ENCODE data around the gene ARG2.
"Not testable (repeated sequence)": the region's sequence is repeated elsewhere in the genome, so short reads cannot be mapped to it uniquely, and the experiment has no call there.

ARG2 gene

DNA sequence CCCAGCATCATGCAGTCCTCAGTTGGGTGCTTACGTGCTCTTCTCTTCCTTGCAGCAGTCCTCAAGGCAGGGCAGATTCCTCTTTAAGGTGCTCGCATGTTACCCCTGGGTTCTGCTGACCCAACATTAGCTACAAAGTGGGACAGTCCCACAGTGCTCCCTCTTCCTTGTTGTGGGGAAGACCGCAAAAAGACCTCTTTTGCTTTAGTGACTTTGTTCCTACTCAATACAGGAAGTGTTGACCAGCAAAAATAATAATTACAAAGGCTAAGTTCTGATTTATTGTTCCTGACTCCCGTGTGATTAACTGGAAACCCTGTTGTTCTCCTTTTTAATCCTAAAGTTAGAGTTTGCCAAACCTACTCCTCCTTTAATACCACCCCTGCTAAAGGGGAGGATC, 33.4 kb upstream of the ARG2 start:
- DNase-seq: no peak

DNA sequence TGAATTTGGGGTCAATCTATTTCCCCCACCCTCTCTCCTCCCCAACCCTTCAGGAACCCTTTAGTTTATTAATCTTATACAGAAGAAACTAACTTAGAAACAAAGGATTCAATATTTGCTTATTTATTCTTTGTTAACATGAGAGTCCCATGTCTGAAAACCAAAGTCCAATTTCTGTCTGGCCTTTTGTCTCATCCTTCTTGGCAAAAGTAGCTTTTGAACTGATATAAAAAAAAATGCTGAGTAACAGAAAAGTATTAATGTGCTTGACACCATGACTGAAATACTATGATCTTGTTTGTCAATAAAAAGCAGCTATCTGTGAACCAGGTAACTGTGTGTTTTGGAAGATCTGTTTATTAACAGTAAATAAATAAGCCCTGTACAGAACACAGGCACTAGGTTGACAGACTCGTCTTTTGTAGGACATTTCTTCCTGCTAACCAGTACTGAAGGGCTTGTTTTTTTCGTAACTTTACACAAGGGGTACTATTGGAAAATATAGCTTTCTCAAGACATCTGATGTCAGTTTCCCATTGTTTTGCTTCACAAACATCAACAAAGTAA, 30.4 kb upstream of the ARG2 start:
- no peak for DNase-seq

DNA sequence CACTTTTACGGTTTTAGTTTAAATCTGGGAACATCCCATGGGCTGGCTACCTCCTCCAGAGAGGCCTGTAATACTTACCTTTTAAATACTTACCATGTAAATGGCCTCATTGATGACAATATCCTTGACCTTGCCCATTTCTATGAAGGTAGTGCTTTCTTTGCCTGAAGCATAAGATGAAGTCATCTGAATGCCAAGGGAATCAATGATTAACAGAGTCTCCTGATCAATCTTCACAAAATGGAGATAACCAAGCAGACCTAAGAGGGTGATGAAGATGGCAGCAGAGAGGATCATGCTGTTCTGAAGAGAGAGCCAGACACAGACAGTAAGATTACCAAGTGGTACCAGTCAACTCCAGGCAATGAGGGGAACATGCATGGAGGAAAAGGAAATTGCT, 26.1 kb upstream of the ARG2 start:
- DNase-seq: not testable (repeated sequence)

DNA sequence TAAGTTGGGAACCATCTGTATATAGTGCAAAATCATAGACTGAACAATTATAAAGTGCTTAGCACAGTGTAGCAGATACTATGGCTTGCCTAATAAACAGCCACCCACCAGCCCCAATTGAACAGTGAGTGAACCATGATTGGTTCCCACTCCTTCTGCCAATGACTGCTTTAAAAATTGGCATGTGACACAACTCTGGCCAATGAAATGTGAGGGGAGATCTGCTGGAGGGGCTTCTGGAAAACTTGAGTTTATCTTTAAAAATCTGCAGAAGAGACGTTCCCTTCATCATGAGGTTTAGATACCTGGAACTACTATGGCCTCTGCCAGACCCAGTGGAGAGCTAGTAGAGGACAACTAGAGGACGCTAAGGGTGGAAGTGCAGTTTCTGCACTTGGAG, 24.3 kb upstream of the ARG2 start:
- DNase-seq: no peak

DNA sequence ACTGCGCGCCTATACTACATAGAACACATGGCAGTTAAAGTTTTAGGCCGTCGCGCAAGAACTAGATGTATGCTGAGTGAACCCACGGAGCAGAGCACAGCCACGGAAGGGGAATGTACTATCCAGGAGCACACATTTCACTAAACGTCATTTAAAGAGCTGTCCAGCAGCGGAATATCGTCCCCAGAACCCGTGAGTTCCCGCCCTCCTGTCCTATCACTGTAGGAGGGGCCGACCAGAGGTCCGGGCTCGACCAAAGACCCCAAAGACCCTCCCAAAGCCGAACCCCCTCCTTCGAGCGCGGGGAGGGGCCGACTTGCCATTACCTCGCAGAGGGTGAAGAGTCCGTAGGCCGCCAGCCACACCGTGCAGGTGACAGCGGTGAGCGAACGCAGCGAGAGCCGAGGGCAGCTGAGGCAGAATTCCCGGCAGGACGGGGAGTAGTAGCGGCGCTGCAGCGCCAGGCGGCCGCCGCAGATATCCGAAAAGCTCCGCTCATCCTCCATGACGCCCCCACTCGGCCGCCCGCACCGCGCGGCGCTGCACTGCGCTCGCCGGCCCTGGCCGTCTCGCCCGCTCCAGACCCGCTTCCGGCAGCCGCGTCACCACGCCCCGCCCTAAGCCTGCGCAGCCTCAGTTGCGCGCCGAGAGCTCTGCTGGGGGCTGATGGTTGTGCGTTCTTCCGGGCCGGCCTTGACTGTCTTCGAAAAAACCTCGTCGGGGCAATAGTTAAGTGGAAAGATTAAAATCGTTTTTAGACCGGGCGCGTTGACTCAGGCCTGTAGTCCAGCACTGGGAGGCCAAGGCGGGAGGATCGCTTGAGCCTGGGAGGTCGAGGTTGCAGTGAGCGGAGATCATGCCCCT, 19.8 kb upstream of the ARG2 start, which contains the start of gene PIGH:
Gene PIGH, minus strand, starts transcription at position 571 of the 864 bp plus-strand sequence. Its CDS starts 65 bp downstream, at position 506.
- DNase-seq: peak; percentile 73

DNA sequence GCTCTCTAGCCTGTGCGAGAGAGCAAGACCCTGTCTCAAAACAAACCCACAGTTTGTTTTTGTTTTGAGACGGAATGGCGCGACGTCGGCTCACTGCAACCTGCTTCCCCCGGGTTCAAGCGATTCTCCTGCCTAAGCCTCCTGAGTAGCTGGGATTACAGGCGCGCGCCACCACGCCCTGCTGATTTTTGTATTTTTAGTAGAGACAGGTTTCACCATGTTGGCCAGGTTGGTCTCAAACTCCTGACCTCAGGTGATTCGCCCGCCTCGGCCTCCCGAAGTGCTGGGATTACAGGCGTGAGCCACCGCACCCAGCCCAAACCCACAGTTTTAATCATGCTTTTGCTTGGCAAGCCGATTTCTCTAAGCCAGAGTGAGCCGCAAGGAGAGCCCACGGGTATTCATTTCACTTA, 19.2 kb upstream of the ARG2 start:
- DNase-seq: not testable (repeated sequence)

DNA sequence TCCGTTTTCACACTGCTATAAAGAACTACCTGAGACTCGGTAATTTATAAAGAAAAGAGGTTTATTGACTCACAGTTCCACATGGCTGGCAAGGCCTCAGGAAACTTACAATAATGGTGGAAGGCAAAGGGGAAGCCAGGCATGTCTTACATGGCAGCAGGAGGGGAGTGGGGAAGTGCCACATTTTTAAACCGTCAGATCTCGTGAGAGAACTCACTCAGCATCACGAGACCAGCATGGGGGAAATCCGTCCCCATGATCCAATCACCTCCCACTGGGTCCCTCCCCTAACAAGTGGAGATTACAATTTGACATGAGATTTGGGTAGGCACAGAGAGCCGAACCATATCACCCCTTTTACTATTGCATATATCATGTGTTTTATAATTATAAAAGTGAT, 17.6 kb upstream of the ARG2 start:
- no peak for DNase-seq

DNA sequence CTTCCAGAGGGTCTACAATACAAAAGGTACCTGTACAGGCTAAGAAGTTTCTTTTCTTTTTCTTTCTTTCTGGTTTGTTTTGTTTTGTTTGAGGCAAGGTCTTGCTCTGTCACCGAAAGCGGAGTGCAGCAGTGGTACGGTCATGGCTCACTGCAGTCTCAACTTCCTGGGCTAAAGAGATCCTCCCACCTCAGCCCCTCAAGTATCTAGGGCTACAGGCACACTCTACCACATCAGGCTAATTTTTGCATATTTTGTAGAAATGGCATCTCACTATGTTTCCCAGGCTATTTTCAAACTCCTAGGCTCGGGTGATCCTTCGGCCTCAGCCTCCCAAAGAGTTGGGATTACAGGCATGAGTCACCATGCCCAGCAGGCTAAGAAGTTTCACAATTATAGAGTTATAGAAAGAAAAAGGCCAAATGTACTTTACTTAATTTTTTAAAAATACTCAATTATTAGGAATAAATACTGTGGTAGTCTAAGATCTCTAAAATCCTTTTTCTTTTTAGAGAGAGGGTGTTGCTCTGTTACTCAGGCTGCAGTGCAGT, 16.6 kb upstream of the ARG2 start:
- DNase-seq: peak; percentile 17

DNA sequence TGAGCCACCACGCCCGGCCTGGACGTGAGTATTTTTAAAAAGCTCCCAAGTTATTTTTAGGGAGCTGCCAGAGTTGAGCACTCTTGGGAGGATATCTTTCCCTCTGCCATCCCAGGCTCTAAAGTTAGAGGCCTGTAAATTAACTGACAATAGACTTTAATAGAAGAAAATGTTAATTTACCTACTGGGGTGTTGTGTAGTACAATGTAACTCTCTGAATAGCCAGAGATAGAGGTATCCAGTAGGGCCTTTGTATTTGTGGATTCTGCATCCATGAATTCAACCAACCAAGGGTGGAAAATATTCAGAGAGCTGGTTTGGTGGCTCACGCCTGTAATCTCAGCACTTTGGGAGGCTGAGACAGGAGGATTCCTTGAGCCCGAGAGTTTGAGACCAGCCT, 12.1 kb upstream of the ARG2 start:
- no peak for DNase-seq

DNA sequence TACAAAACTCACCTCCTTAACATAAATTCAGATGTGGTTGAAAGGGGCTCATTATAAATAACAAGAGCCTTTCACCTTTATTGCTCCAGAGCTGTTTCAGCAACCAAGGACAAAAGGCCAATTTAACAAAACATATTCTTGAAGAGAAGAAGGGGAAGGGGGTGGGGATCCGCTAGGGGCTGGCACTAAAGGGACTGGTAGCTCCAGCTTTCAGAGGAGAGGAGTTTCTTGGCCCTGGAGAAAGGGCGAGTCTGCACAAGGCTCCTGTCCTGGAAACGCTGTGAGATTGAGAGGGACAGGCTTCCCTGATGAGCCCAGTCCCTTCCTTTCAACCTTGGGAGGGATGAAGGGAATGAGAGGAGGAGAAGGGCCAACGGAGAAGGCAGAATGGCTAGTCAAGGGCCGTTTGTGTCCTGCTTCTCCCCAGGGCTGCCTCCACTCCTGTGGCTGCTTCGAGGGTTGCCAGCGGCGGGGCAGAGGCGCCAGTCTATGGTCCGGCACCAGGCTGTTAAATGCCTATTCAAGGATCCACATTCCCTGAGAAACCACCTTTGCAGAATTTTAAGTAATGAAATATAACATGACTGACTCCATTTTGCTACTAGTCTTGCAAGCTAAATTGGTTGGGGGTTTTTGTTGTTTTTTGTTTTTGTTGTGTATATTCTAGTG, 9.9 kb upstream of the ARG2 start:
- no peak for DNase-seq

DNA sequence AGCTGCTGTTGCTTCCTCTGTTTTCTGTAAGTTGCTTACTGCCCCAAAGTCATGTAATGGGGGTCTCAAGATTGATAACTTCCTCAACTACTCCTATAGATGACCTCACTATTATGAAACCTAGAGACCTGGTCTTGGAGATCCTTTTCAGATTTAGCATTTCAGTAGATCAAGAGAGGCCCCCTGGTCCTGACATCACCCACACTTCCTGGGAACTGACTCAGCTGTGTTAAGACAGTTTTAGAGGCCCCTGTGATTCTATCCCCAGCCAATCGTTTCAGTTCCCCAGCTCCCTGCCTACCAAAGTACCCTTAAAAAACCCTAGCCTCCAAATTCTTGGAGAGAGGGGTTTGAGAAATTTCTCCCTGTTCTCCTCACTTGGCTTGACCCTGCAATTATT, 9.2 kb upstream of the ARG2 start:
- DNase-seq: no peak

DNA sequence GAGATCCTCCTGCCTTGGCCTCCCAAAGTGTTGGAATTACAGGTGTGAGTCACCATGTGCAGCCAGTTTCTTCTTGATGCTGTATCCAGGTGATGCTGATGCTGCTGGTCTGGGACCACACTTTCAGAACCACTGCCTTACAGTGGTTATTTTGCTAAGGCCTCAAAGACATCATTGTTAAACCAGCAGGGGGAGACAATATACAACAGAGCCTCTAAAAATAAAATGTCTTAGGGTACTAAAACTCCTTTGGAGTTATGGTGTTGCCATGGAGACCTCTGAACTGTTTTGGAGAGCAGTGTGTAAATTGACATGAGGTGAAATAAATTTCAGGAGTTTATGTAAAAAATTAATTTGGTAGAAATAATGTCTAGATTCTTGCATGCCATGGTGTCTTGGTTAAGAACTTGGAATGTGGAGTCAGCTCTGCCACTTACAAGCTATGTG, 1.1 kb upstream of the ARG2 start:
- peak; percentile 77 for DNase-seq

DNA sequence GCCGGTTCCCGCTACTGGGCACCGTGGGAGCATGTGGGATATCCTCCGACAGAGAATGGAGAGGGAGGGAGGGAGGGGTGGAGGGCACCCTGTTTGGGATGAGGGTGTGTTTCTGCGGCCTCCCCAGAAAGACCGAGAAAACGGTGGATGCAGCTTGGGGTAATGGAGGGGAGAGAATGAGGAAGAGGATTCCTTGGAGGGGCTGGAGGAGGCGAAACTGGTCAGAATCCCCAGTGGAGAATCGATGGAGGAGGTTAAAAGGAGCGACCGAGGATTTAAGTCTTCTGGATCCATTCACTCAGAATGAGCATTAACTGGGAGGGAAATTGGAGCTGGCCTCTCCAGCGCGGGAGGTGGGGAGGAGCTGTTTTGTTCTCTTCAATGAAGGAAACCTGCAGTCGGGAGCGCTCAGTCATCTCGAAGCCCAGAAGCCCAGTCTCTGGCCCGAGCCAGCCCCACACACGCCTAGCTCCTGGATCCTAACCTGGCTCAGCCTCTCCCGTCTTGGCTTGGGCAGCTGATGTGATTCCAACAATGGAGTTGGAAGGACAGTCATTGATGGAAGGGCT, 581 bp downstream of the ARG2 start:
- DNase-seq: no peak

DNA sequence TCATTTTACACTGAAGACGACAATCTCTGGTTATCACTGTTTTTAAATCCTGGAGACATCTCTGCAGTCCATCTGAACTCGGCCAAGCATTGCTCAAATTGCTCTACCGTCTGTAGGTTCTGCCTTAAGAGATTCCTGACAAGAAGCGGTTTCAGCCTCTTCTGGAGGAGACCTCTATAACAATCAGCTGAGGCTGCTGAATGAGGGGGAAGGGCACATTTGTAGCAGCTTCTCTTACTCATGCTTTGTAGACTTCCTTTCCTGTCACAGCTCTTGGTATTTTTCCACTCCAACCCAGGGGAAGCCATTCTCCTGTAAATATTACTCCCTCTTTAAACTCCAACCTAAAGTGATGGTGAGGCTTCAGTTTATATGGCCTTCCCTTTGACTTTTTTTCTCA, 3.0 kb downstream of the ARG2 start:
- peak; percentile 53 for DNase-seq

DNA sequence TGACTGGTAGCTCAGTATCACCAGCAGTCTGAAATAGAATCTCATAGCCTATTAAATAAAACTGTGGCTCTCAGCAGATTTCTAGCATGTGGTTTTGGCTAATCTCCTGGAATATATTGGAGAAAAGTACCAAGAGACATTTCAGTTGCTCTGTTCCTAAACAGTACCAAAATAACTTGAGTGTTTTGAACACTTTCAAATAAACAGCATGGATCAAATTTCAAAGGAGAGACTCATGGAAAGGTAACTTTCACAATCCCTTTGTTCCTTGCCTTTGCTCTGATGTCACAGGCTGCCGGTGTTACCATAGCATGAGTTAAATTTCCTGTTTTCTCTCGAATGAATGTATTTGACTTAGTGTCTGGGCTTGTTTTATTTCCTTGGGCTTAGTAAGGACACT, 3.4 kb downstream of the ARG2 start:
- DNase-seq: no peak

DNA sequence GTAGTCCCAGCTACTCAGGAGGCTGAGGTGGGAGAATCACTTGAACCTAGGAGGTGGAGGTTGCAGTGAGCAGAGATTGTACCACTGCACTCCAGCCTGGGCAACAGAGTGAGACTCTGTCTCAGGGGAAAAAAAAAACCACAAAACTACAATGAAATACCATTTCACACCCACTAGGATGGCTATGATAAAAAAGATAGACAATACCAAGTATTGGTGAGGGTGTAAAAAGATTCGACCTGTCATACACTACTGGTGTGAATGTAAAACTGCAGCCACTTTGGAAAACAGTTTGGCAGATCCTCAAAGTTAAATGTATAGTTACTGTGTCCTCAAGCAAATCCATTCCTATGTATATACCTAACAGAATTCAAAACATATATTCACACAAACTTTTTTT, 6.4 kb downstream of the ARG2 start:
- DNase-seq: not testable (repeated sequence)

DNA sequence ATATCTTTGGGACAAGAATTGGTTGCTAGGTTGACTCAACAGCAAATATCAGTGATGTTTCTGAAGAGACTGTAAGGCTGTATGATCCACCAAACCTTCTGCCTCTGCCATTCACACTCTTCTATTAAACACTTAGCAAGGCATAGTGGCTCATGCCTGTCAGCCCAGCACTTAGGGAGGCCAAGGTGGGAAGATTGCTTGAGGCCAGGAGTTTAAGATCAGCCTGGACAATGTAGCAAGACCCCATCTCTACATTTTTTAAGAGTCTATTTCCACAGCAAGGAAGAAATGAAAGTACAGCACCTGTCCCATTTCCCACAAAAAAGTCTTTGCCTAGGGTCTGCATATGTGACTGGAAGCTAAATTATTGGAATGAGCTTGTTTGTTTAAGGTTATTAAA, 7.8 kb downstream of the ARG2 start:
- DNase-seq: no peak

DNA sequence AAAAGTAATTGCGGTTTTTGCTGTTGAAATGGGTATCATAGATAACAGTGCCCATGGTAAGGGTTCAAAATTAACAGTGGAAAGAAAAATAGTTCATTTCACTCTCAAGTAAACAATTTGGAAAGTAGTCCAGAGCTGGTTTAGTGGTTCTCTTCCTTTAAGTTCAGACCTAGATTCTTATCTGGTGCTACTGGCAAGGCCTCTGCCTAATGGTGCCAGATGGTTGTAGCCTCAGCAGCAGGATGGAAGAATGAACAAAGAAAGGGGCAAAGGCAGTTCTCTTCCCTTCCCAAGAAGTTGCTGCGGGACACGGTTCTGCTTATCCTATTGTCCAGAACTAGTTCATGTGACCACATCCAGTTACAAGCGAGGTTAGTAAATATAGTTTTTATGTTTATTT, 10.5 kb downstream of the ARG2 start:
- DNase-seq: no peak

DNA sequence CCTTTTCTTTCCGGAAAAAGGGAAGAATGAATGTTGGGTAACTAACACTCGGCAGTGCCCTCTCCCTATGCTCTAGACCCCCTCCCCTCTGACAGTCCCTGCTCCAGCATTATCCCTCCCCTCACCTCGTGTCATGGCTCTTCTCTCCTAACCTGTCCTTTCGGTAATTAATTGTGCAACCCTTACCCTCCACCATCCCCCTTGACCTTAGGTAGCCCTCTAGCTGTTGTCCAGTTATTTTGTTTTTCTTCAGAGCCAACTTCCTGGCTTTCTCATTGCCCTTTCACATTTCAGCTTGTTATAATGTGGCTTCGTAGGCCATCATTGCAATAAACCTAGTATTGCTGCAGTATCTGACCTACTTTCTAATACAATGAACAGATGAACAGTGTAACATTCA, 11.2 kb downstream of the ARG2 start:
- DNase-seq: no peak

DNA sequence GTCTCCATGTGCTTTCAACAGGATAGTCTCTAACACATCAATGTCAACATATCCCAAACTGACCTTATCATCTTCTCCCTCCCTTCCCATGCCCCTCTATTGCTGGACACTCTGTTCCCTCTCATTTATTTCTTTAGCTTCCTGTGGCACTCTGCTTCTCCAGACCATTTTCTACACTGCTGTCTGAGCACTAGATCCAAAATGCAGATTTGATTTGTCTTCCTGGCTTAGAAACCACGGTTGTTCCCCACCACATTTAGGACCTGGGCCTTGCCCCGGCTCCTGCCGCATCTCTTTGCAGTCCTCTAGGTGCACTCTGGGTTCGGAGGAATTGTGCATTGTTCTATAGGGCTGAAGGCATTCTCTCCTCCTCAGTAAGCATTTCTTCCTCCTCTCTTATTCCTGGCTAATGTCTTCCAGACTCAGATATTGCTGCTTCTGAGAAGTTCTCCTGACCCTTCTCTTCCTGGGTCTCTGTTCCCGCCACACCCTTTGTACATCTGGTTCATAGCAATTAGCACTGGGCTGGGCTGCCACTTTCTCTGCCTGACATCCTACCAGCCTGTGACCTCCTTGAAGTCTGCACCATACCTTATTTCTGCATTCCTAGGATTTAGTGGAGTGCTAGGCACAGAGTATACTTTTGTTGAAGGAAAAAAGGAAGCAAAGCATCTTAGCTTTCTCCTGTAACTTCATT, 13.9 kb downstream of the ARG2 start:
- no peak for DNase-seq

DNA sequence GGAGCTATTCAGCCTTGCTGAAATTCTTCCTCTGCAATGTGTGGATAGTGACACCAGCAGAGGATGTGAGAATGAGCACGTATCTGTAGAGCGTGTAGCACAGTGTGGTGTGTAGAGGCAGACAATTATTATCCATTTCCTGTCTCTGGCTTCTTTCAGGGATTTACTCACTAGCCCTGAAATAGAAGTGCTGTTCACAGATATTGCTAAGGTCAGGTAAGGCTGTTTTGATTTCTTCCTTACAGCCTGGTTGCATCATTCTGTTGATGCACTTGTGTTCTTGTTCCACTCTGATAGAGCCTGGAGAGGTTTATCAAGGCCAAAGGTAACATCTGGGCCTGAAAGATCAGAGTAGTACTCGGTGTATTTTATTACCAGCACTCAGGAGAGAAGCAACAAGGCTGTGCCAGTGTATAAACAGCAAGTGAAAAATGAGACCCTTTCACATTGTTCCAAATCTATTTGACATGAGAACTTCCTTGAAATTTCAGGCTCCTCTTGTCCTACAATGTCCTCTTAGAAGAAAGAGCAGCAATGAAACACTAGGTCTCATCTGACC, 16.7 kb downstream of the ARG2 start:
- DNase-seq: peak; percentile 60

DNA sequence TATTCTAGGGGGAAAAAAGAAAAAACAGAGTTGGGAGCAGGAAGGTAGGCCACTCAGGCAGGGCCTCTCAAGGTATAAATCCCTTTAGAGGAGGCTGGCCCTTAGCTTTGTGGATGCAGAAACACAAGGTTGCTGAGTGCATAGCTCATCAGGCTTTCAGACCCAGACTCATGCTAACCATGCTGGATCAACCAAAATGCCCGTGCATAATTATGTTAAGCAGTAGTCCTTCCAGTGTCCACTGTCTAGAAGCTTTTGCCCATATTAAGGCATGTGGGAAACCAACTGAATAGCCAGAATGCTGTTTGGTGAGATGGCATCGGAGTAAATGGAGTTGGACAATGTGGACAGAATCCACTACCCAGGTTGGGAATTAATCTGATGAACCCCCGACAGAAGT, 18.9 kb downstream of the ARG2 start:
- no peak for DNase-seq
